Effector memory CD8-positive, alpha-beta T cell (primary cell): ENCODE measurements around the gene BCL2.
A peak's percentile ranks its signal among the peaks of the same experiment; 100 is the strongest.

Source experiments
- ATAC-seq: fragments of 150-1000 bp; cut with Tn5 transposase; replicated peaks from 2 replicates; pipeline ENCODE4 v1.10.0; 2021; ENCODE audit warnings: mild to moderate bottlenecking, moderate library complexity
- DNase-seq, 3 experiments: peaks; one replicate each; pipeline ENCODE4 v3.0.0; 2021
- H3K27ac Mint-ChIP-seq, 2 donors: one replicate each; pipeline ENCODE4 v1.8.0; 2022; ENCODE audit warnings: mild to moderate bottlenecking in 2 of 2, mixed read lengths in 2 of 2, moderate library complexity in 2 of 2
- H3K27me3 Mint-ChIP-seq, 2 donors: one replicate each; pipeline ENCODE4 v1.8.0; 2022; ENCODE audit warnings: mixed read lengths in 2 of 2
- H3K36me3 Mint-ChIP-seq: one replicate; pipeline ENCODE4 v1.8.0; 2022; ENCODE audit warnings: mild to moderate bottlenecking, moderate library complexity, mixed read lengths; ENCODE audit not compliant: insufficient read depth
- H3K4me1 Mint-ChIP-seq, 2 donors: one replicate each; pipeline ENCODE4 v1.8.0; 2022; ENCODE audit warnings: low read depth in 2 of 2, mixed read lengths in 2 of 2
- H3K4me3 Mint-ChIP-seq, 2 donors: one replicate each; pipeline ENCODE4 v1.8.0; 2022; ENCODE audit warnings: mild to moderate bottlenecking in 2 of 2, mixed read lengths in 2 of 2, moderate library complexity in 2 of 2
- H3K9me3 Mint-ChIP-seq, 2 donors: one replicate each; pipeline ENCODE4 v1.8.0; 2022; ENCODE audit warnings: mixed read lengths in 2 of 2

Gene BCL2

DNA sequence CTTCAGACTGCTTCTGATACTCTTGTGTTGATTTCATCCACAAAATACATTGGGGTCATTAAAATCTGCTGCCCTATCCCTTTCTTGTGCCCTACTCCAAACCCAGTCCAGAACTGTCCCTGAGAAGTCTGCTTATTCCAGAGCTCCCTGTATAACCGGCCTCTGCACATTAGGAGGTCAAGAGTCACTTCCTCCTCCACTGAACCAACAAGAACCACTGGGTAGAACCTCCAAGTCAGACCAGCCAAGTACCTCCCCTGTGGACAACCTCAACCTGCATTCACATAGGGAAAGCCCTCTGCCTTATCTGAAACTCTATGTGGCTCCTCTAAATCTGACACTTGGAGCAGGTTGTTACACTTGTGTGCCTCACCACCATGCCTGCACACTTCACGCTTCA lies 25.3 kb upstream of the BCL2 start:
- Mint-ChIP-seq H3K27me3 (no peaks in the 10 kb centered on the region), H3K4me1 (peaks cover 6 to 11% of the 10 kb centered on the region in 2 donors), H3K27ac (peak overlapping the region in 1 of 2 donors; percentile 7), H3K4me3 (no peak overlapping the region), H3K9me3 (no peaks in the 10 kb centered on the region), H3K36me3 (peaks cover 68% of the 10 kb centered on the region)
- DNase-seq (no peak), ATAC-seq (no peak)

DNA sequence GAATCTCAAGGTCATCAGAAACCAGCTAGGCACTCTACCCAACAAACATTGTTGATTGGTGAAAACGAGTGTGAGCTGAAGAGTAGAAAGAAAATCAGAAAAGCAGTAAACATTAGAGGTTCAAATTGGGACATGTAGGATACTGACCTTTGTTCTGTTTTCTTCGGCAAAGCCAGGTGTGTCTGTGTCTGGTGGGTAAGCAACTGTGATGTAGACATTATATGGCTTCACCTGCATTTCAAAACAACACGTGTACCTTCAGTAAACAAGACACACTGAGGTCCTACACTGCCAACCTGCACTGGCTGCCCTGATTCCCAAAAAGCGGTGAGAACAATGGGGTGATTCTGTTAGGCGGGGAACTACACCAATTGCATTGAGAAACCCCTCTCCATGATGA lies 24.7 kb upstream of the BCL2 start:
- H3K4me3 Mint-ChIP-seq: no peak overlapping the region
- peaks cover 8 to 11% of the 10 kb centered on the region in 2 donors for H3K4me1 Mint-ChIP-seq
- peaks cover 70% of the 10 kb centered on the region for H3K36me3 Mint-ChIP-seq
- DNase-seq: no peak
- H3K9me3 Mint-ChIP-seq: no peaks in the 10 kb centered on the region
- H3K27ac Mint-ChIP-seq: peak overlapping the region in 1 of 2 donors; percentile 41
- no peak for ATAC-seq
- no peaks in the 10 kb centered on the region for H3K27me3 Mint-ChIP-seq

DNA sequence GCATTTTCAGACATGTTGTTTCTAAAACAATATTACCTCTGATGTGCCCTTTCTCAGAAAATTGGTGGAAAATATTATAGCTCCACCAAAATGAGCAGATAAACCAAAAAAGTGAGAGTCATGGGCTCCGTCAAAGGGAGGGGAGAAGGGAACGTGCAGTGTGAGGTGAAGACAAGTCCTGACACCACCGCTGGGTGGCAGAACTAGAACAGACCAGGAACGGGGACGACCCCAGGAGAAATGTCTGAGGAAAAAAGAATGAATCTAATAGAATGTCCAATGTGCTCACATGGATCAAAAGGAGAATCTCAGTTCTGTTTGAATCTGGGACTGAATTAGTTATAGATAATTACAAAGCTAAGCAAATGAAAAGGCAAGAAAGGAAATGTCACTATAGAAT lies 22.6 kb upstream of the BCL2 start:
- Mint-ChIP-seq H3K9me3 (no peaks in the 10 kb centered on the region), H3K4me3 (no peak overlapping the region), H3K4me1 (peaks cover 8 to 11% of the 10 kb centered on the region in 2 donors), H3K27ac (no peak overlapping the region), H3K27me3 (no peaks in the 10 kb centered on the region), H3K36me3 (peaks cover 69% of the 10 kb centered on the region)
- DNase-seq: peak in 1 of 3 experiments; percentile 21
- ATAC-seq: peak; percentile 73

DNA sequence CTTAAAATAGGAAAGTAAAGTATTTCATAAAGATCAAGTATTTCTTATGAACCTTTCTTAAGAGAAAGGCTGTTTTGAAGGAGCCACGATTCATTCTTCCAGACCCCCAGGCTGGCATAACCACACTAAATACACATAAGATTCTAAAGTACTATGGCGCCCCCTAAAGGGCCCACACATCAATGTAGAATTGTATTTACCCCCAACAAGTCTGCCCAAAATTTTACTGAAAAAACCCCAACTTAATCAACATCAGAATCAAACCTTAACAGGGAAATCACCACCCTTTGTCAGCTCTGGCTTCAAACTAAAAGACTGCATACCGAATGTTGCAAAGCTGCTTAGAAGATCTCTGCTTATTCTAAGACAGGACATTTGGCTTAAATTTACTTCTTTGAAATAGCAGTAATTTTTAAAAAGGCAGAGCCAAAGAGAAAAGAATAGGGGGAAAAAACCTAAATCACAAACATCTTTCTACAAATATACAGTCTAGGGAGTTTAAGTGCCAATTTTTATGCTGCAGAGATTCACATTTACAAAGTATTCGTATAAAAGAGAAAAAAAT lies 20.4 kb upstream of the BCL2 start:
- peaks cover 62% of the 10 kb centered on the region for H3K36me3 Mint-ChIP-seq

DNA sequence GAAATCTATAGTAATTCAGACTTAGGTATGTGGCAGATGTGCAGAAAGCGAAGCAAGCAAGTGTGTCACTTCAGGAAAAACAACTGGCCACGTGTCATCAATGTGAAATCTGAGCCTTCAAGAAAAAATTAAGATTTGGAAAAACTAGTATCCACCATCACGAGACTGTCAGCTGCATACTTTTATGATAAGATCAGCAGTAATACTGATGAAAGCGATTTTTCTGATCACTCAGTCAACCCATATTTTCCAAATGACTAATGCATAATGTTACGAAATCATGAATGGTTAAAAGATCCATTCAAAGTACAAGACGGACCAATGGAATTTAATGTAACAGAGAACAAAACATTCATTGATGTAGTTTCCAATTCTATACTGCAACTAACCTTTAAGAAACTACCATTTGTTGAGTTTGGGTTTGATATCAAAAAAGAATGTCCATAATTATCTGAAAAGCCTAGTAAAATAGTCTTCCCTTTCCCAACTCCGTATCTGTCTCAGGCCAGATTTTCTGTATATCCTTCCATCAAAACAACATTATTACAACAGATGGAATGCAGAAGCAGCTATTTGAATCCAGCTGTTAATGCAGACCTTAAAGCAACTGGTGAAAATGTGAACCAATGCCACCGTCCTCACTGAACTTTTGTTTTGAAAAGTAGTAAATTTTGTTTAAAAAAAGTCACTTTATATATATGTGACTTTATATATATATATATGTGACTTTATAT lies 17.0 kb upstream of the BCL2 start:
- Mint-ChIP-seq H3K9me3 (no peaks in the 10 kb centered on the region), H3K27ac (no peak overlapping the region), H3K4me1 (peaks cover 3% of the 10 kb centered on the region in 2 donors), H3K4me3 (no peak overlapping the region), H3K36me3 (peaks cover 43% of the 10 kb centered on the region), H3K27me3 (no peaks in the 10 kb centered on the region)
- ATAC-seq: no peak
- no peak for DNase-seq

More for the DNA sequence above, 20.4 kb upstream of the BCL2 start:
- ATAC-seq (peak; percentile 69), DNase-seq (peak; percentile 40 to 46 (median 42))
- Mint-ChIP-seq H3K27ac (no peak overlapping the region), H3K4me3 (no peak overlapping the region), H3K9me3 (no peaks in the 10 kb centered on the region), H3K4me1 (peaks cover 7 to 8% of the 10 kb centered on the region in 2 donors), H3K27me3 (no peaks in the 10 kb centered on the region)

DNA sequence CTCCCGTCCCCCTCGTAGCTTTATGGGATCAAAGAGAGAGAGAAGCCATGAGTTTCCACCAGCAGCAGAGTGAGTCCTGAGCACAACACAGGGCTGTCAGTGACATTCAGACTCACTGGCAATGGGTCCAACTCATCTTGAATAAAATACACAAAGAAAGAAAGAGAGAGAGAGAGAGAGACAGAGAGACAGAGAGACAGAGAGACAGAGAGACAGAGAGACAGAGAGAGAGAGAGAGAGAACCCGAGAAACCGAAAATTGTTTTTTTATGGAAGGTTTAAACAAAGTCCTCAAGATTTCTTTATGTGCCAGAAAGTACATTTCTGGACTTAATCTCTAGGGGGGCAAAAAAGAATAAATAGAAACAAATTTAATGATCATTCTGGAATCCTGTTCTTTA lies 11.5 kb upstream of the BCL2 start:
- Mint-ChIP-seq H3K36me3 (peaks cover 24% of the 10 kb centered on the region), H3K4me1 (no peaks in the 10 kb centered on the region), H3K9me3 (no peaks in the 10 kb centered on the region), H3K27ac (no peak overlapping the region), H3K4me3 (no peak overlapping the region), H3K27me3 (no peaks in the 10 kb centered on the region)
- ATAC-seq: no peak
- no peak for DNase-seq

DNA sequence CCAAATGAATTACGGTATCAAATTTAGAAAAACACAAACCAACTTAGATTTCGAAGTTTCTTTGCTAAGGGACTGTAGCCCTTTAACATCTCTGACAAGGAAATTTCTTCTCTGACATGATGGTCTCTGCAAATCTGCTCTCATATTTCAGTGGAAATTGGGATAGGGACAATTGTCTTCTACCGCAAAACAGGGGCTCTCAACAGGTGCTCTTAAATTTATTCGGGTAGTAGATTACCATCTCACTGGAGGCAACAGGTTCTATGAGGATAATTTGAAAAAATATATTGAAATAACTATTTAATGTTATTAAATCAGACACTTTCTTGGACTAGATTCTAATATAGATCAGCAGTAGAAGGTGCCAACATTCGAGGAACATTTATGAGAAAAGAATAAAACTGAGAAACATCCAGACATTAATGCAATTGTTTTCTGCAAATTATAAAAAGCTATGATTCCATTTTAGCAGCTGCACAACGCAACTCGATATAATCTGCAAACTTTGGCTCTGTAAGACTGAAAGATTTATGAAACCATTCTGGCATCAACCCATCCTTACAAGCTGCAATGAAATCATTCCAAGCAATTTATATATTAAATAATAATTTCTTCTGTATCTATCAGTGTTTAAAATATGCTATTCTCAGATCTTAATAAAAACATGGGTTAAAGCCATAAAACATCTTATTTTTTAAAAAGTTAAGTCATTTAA lies 10.0 kb upstream of the BCL2 start:
- DNase-seq (no peak), ATAC-seq (no peak)
- Mint-ChIP-seq H3K4me3 (no peak overlapping the region), H3K36me3 (peaks cover 24% of the 10 kb centered on the region), H3K27me3 (no peaks in the 10 kb centered on the region), H3K4me1 (no peaks in the 10 kb centered on the region), H3K9me3 (no peaks in the 10 kb centered on the region), H3K27ac (no peak overlapping the region)

DNA sequence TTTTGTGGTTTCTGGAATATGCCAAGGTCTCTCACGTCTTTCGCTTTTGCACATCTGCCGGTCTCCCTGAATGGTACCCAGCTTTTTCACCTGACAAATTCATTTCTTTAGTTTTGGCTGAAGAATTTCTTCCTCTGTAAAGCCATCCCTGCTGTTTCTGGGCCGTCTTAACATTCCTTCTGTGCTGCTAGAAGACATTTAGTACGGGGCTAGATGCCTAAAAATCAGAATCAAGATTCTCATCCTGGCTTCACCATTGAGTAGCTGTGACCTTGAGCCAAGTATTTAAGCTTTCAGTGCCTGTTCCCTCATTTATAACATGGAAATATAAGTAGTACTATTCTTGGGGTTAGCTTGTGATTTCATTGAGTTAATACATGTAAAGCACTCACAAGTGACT lies 6.4 kb upstream of the BCL2 start:
- Mint-ChIP-seq H3K27ac (no peak overlapping the region), H3K4me1 (peaks cover 12 to 17% of the 10 kb centered on the region in 2 donors), H3K4me3 (no peak overlapping the region), H3K27me3 (no peaks in the 10 kb centered on the region), H3K9me3 (no peaks in the 10 kb centered on the region), H3K36me3 (peaks cover 14% of the 10 kb centered on the region)
- no peak for ATAC-seq
- DNase-seq: no peak

DNA sequence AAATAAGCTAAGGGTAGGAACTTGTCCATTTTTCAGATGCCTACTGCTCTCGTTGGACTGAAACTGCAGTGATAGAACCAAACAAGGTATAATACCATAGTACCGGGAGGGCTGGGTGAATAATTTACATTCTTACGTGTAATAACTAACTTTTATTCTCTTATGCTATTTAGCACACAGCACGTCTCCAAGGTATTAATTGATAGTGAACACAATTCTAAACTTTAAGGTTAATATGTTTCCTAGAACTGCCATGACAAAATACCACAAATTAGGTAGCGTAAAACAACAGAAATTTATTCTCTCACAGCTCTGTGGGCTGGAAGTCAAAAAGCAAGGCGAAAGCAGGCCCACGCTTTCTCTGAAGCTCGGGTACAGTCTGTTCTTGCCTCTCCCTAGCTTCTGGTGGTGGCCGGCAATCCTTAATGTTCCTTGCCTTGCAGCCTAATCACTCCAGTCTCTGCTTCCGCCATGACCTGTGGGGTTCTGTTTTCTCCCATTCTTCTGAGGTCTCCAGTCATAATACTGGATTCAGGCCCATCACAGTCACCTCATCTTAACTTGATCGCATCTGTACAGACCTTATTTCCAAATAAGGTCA lies 5.6 kb upstream of the BCL2 start:
- ATAC-seq: no peak
- no peaks in the 10 kb centered on the region for H3K27me3 Mint-ChIP-seq
- H3K9me3 Mint-ChIP-seq: no peaks in the 10 kb centered on the region
- no peak overlapping the region for H3K4me3 Mint-ChIP-seq
- no peak for DNase-seq
- H3K27ac Mint-ChIP-seq: no peak overlapping the region
- H3K4me1 Mint-ChIP-seq: peaks cover 16 to 21% of the 10 kb centered on the region in 2 donors
- peaks cover 15% of the 10 kb centered on the region for H3K36me3 Mint-ChIP-seq

DNA sequence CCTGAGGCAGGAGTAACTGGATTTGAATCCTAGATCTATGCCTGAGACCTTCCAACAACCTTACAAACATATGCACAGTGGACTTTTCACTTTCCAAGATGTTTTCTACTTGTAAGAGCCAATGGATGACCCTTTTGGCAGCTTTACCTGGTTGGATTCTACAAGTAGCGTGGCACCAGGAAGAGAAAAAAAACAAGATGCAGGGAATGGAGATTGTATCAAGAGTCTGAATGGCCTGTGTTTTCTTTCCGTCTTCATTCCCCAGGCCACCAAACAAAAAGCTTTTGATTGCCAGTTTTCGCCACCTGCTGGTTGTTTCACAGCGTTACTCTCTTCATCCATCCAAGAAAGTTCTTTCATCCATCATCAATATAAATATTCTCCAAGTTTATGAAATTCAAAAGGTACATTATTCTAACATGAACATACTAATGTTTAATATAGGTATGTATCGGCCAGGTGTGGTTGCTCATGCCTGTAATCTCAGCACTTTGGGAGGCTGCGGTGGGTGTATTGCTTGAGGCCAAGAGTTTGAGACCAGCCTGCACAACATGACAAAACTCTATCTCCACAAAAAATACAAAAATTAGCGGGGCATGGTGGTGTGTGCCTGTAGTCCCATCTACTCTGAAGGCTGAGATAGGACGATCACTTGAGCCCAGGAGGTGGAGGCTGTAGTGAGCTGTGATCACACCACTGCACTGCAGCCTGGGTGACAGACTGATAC lies 3.5 kb upstream of the BCL2 start:
- Mint-ChIP-seq H3K9me3 (no peaks in the 10 kb centered on the region), H3K4me3 (no peak overlapping the region), H3K27ac (peak overlapping the region; percentile 5)

DNA sequence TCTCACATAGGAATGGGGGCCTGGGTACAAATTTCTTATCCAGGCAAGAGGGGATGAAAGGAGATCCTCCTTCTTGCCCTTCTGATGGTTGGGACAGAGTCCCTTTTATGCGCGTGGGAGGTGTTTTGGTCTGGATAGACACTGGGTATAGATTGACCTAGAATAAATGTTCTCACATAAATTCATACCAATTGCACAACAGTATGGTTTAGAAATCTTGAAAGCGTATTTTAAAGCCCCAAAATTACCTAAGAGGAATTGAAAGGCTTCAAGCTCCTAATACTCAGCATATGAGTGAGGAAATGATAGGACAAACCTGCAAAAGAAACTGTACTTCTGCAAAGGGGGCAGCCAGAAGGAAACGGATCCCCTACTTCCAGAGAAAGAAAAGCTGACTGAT lies 2.6 kb upstream of the BCL2 start:
- H3K27ac Mint-ChIP-seq: no peak overlapping the region
- ATAC-seq (no peak), DNase-seq (no peak)
- H3K27me3 Mint-ChIP-seq: no peaks in the 10 kb centered on the region
- H3K4me1 Mint-ChIP-seq: peaks cover 29 to 36% of the 10 kb centered on the region in 2 donors
- no peaks in the 10 kb centered on the region for H3K9me3 Mint-ChIP-seq
- peaks cover 24% of the 10 kb centered on the region for H3K36me3 Mint-ChIP-seq
- H3K4me3 Mint-ChIP-seq: no peak overlapping the region

More for the DNA sequence above, 3.5 kb upstream of the BCL2 start:
- ATAC-seq (no peak), DNase-seq (peak; percentile 48 to 58 (median 51))
- H3K4me1 Mint-ChIP-seq: peaks cover 22 to 32% of the 10 kb centered on the region in 2 donors
- no peaks in the 10 kb centered on the region for H3K27me3 Mint-ChIP-seq
- H3K36me3 Mint-ChIP-seq: peaks cover 20% of the 10 kb centered on the region

DNA sequence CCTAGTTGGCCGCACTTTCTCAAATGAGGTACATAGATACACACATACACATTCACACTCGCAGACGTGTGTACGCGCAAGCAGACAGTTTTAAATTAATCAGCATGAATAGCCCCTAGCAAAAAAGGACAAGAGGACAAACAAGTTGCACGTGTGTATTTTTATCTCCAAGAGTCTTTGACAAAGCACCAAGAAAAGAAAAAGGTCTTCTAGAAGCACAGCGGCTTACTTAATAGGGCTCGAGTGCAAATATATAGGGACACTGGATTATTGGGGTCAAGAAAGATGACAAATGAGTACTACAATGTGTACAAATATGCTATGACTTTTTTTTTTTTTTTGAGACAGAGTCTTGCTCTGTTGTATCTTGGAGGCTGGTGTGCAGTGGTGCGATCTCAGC lies 1.7 kb upstream of the BCL2 start:
- Mint-ChIP-seq H3K4me3 (peak overlapping the region; percentile 92 to 97), H3K9me3 (no peaks in the 10 kb centered on the region), H3K27ac (peak overlapping the region; percentile 95 to 96), H3K4me1 (peaks cover 33 to 45% of the 10 kb centered on the region in 2 donors), H3K27me3 (no peaks in the 10 kb centered on the region), H3K36me3 (peaks cover 24% of the 10 kb centered on the region)
- ATAC-seq: no peak
- no peak for DNase-seq

DNA sequence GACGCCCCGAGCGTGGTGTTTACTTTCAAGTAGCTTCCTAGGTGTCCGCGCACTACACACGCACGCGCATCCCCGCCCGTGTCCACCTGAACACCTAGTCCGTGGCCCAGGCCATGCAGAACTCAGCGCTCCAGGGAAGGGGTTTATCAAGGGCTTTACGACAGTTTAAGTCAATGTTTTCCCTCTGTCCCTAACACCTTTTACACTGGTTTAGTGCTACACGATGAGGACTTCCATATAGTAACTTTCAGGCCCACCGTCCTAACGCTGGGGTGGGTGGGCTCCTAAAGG lies 1.4 kb upstream of the BCL2 start:
- H3K9me3 Mint-ChIP-seq: no peaks in the 10 kb centered on the region
- ATAC-seq: no peak
- H3K4me3 Mint-ChIP-seq: peak overlapping the region; percentile 92 to 97
- H3K27me3 Mint-ChIP-seq: no peaks in the 10 kb centered on the region
- H3K4me1 Mint-ChIP-seq: peaks cover 34 to 49% of the 10 kb centered on the region in 2 donors
- DNase-seq: no peak
- H3K36me3 Mint-ChIP-seq: peaks cover 24% of the 10 kb centered on the region
- H3K27ac Mint-ChIP-seq: peak overlapping the region; percentile 95 to 96
